Thymus (tissue), 11 donors: ENCODE measurements around the gene AKR1E2. TPM values are rescaled to one million over a fixed set of nuclear protein-coding genes. Genes with fewer than 3 reads are reported as not detected.
A peak's percentile ranks its signal among the peaks of the same experiment; 100 is the strongest.

ENCODE experiments used
- DNase-seq, 9 donors: peaks; one replicate each; pipeline ENCODE4 v3.0.0-alpha.2; 2013; ENCODE audit warnings: low spot score in 9 of 9, low read depth in 6 of 9, missing footprints in 1 of 9
- H3K27ac ChIP-seq, 2 donors: one replicate each; pipeline ENCODE4 v1.5.1; 2013; ENCODE audit warnings: control low read depth in 1 of 2, low read depth in 1 of 2, low read length in 1 of 2, mild to moderate bottlenecking in 1 of 2, moderate library complexity in 1 of 2
- H3K27me3 ChIP-seq, 2 donors: one replicate each; pipeline ENCODE4 v1.5.1; 2013; ENCODE audit warnings: low read length in 1 of 2; ENCODE audit not compliant: control insufficient read depth in 2 of 2, insufficient read depth in 1 of 2
- H3K36me3 ChIP-seq, 2 donors: one replicate each; pipeline ENCODE4 v1.5.1; 2013; ENCODE audit warnings: low read length in 1 of 2, mild to moderate bottlenecking in 1 of 2, moderate library complexity in 1 of 2; ENCODE audit not compliant: control insufficient read depth in 2 of 2, insufficient read depth in 2 of 2
- H3K4me1 ChIP-seq, 2 donors: one replicate each; pipeline ENCODE4 v1.5.1; 2013; ENCODE audit warnings: low read length in 2 of 2; ENCODE audit not compliant: control insufficient read depth in 2 of 2, insufficient read depth in 2 of 2
- H3K4me3 ChIP-seq, 2 donors: one replicate each; pipeline ENCODE4 v1.5.1; 2013; ENCODE audit warnings: low read length in 2 of 2, control low read depth in 1 of 2, mild to moderate bottlenecking in 1 of 2
- H3K9me3 ChIP-seq, 2 donors: one replicate each; pipeline ENCODE4 v1.5.1; 2013; ENCODE audit warnings: low read length in 1 of 2, mild to moderate bottlenecking in 1 of 2; ENCODE audit not compliant: control insufficient read depth in 2 of 2, insufficient read depth in 1 of 2
- WGBS: extraction: QIAGEN DNeasy Blood & Tissue Kit; methylation state at CpG from one replicate; pipeline ENCODE4 v1.1.7; 2013; 5-methylcytosine and 5-hydroxymethylcytosine counted together
- polyA plus RNA-seq: library from polyadenylated mRNA; stranded (reverse); fragments of 200-250 nt; gene quantifications from one replicate; pipeline ENCODE4 v1.2.3, GENCODE V29; 2013
- total RNA-seq: library from RNA; stranded (reverse); fragments of 120-200 nt; gene quantifications from one replicate; pipeline ENCODE4 v1.2.4, GENCODE V29; 2013
- donor health status: healthy.

AKR1E2 gene
- total and polyA plus RNA-seq, 2 donors, result 1.4 to 3.4 TPM

- Histone ChIP-seq H3K36me3 (no peaks in the 10 kb centered on the region), H3K4me1 (peaks cover 0 to 5% of the 10 kb centered on the region in 2 donors), H3K27ac (no peak overlapping the region), H3K9me3 (no peaks in the 10 kb centered on the region), H3K27me3 (no peaks in the 10 kb centered on the region), H3K4me3 (no peak overlapping the region)
- WGBS, result 96% methylated on average over 11 of the region's 11 CpGs
- no peak for DNase-seq
Measured at GRCh38 chr10:4845766-4846165, 19.8 kb downstream of the AKR1E2 start.

- no peaks in the 10 kb centered on the region for H3K36me3 ChIP-seq
- no peak overlapping the region for H3K4me3 ChIP-seq
- DNase-seq, result no peak
- no peaks in the 10 kb centered on the region for H3K9me3 ChIP-seq
- peaks cover 0 to 5% of the 10 kb centered on the region in 2 donors for H3K4me1 ChIP-seq
- H3K27me3 ChIP-seq, result no peaks in the 10 kb centered on the region
- WGBS, result 88% methylated on average over 5 of the region's 5 CpGs
- H3K27ac ChIP-seq, result no peak overlapping the region
Measured at GRCh38 chr10:4846775-4847174, 20.8 kb downstream of the AKR1E2 start.

GRCh38 chr10:4847561-4848355, 21.8 kb downstream of the AKR1E2 start:
- no peak overlapping the region for H3K27ac ChIP-seq

GRCh38 chr10:4848356-4849041, 22.5 kb downstream of the AKR1E2 start:
- H3K36me3 ChIP-seq, result no peaks in the 10 kb centered on the region
- H3K27ac ChIP-seq, result no peak overlapping the region
- no peak overlapping the region for H3K4me3 ChIP-seq
- no peak for DNase-seq
- no peaks in the 10 kb centered on the region for H3K9me3 ChIP-seq
- peaks cover 0 to 5% of the 10 kb centered on the region in 2 donors for H3K4me1 ChIP-seq
- no peaks in the 10 kb centered on the region for H3K27me3 ChIP-seq
- 93% methylated on average over 7 of the region's 7 CpGs for WGBS

More at GRCh38 chr10:4847561-4848355, 21.8 kb downstream of the AKR1E2 start:
- Histone ChIP-seq H3K9me3 (no peaks in the 10 kb centered on the region), H3K4me1 (peaks cover 0 to 5% of the 10 kb centered on the region in 2 donors), H3K4me3 (no peak overlapping the region), H3K36me3 (no peaks in the 10 kb centered on the region), H3K27me3 (no peaks in the 10 kb centered on the region)
- DNase-seq, result no peak
- 96% methylated on average over 7 of the region's 7 CpGs for WGBS

- 95% methylated on average over 5 of the region's 5 CpGs for WGBS
- no peak for DNase-seq
- H3K9me3 ChIP-seq, result no peaks in the 10 kb centered on the region
- H3K27ac ChIP-seq, result no peak overlapping the region
- H3K36me3 ChIP-seq, result no peaks in the 10 kb centered on the region
- H3K4me1 ChIP-seq, result peaks cover 0 to 5% of the 10 kb centered on the region in 2 donors
- no peak overlapping the region for H3K4me3 ChIP-seq
- H3K27me3 ChIP-seq, result no peaks in the 10 kb centered on the region
Measured at GRCh38 chr10:4849042-4849402, 23.0 kb downstream of the AKR1E2 start.

DNA sequence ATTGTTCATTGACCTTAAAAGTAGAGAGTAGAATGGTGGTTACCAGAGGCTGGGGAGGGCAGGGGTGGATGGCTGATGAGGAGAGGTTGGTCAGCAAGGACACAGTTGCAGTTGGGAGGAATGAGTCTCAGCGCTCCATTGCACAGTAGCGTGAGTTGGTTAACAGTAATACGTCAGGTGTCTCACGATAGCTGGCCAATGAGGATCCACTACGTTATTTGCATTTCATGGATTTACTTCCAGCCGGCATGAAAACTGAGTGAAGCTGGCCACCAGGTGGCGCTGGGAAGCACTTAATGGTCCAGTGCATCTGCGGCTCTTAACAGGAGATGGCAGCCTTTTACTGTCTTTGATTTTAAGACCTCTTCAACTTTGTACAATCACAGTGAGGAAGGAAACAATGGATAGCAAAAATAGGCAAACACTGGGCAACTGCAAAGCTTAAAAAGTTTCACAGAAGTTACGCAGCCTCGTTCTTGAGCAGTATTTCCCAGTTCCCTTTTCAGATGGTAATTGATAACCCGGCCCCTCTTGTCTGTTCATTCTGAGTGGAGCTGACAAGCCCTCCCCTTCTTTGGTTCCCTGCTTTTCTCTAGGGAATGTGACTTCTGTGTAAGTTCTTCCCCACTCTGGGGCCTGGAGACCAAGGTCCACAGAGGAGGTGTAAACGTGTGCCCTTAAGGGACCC, 23.7 kb downstream of the AKR1E2 start:
- Histone ChIP-seq H3K4me1 (peaks cover 0 to 5% of the 10 kb centered on the region in 2 donors), H3K36me3 (no peaks in the 10 kb centered on the region), H3K9me3 (no peaks in the 10 kb centered on the region), H3K4me3 (no peak overlapping the region), H3K27ac (no peak overlapping the region), H3K27me3 (no peaks in the 10 kb centered on the region)
- peak; percentile 66 to 92 (median 85) for DNase-seq
- WGBS, result 11% methylated on average over 12 of the region's 12 CpGs

GRCh38 chr10:4850397-4850796, 24.4 kb downstream of the AKR1E2 start:
- H3K27me3 ChIP-seq, result no peaks in the 10 kb centered on the region
- peaks cover 0 to 5% of the 10 kb centered on the region in 2 donors for H3K4me1 ChIP-seq
- H3K9me3 ChIP-seq, result no peaks in the 10 kb centered on the region
- WGBS, result 97% methylated on average over 7 of the region's 7 CpGs
- no peaks in the 10 kb centered on the region for H3K36me3 ChIP-seq
- H3K27ac ChIP-seq, result no peak overlapping the region
- DNase-seq, result no peak
- H3K4me3 ChIP-seq, result no peak overlapping the region

DNA sequence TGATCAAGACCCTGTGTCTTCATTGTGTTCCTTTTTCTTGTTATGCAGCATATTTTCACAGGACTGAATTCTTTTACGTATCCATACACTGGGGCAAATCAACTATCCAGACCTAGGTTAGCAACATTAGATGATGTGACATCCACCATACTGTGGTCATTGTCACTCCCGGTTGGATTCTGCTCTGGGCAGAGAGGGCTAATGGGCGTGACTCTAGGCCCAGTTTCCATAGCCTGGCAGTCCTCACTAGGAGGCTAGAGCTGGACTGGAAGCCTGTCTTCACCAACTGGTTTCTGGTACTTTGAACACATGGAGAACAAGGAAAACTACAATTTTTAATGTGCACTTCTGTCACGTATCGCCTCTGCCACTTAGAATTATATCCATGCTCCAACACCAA, 25.2 kb downstream of the AKR1E2 start:
- H3K36me3 ChIP-seq, result no peaks in the 10 kb centered on the region
- no peak for DNase-seq
- no peak overlapping the region for H3K27ac ChIP-seq
- no peaks in the 10 kb centered on the region for H3K9me3 ChIP-seq
- WGBS, result 98% methylated on average over 5 of the region's 5 CpGs
- H3K4me3 ChIP-seq, result no peak overlapping the region
- H3K4me1 ChIP-seq, result peaks cover 0 to 5% of the 10 kb centered on the region in 2 donors
- H3K27me3 ChIP-seq, result no peaks in the 10 kb centered on the region

DNA sequence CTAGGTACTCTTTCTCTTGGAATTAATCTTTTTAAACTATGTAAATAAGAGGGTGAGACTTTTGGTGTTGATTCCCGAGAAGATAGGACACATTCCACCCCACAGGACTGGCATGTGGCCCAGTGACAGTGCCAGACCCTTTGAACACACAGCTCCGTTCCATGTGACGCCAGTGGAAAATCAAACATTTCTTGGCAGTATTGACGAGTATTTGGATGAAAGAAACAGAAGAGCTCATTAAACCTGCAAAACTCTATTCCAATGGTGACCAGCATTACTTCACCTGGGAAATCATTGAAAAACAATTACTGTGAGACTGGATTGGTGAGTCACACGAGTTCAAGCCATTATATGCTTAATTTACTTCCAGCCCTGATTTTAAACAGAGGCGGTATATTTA, 25.8 kb downstream of the AKR1E2 start:
- WGBS, result 83% methylated on average over 6 of the region's 6 CpGs
- no peak overlapping the region for H3K27ac ChIP-seq
- no peaks in the 10 kb centered on the region for H3K9me3 ChIP-seq
- no peak overlapping the region for H3K4me3 ChIP-seq
- no peaks in the 10 kb centered on the region for H3K36me3 ChIP-seq
- no peaks in the 10 kb centered on the region for H3K27me3 ChIP-seq
- DNase-seq, result no peak
- peaks cover 0 to 5% of the 10 kb centered on the region in 2 donors for H3K4me1 ChIP-seq
